GM12891 (cell line): Measurements from ENCODE around the gene ARHGAP24.
A peak's percentile ranks its signal among the peaks of the same experiment; 100 is the strongest.

Experiments
- DNase-seq: peaks from one replicate; pipeline ENCODE4 v3.0.0; 2011; ENCODE audit warnings: low spot score; ENCODE audit not compliant: insufficient read length
- FAIRE-seq: peaks from 2 replicates; lab custom pipeline; 2011; peaks lifted over from hg19 to GRCh38; lab: Jason Lieb, UNC
- PAX5 ChIP-seq: IDR thresholded peaks from 2 replicates; pipeline ENCODE4 v1.6.1; 2011; ENCODE audit warnings: low read length, moderate library complexity, mild to moderate bottlenecking; ENCODE audit not compliant: insufficient read depth, severe bottlenecking
- POLR2A ChIP-seq: IDR thresholded peaks from 2 replicates; pipeline ENCODE4 v1.6.1; 2011; ENCODE audit warnings: low read depth, low read length, control low read depth
- POLR2AphosphoS5 ChIP-seq: IDR thresholded peaks from 2 replicates; pipeline ENCODE4 v1.6.1; 2011; ENCODE audit warnings: low read depth, low read length, control low read depth
- POU2F2 ChIP-seq: IDR thresholded peaks from 2 replicates; pipeline ENCODE4 v1.6.1; 2011; ENCODE audit warnings: low read depth, mild to moderate bottlenecking, control low read depth, low read length, moderate library complexity
- SPI1 ChIP-seq: IDR thresholded peaks from 2 replicates; pipeline ENCODE4 v1.6.1; 2011; ENCODE audit warnings: low read depth, low read length, control low read depth
- TAF1 ChIP-seq: IDR thresholded peaks from 2 replicates; pipeline ENCODE4 v1.6.1; 2011; ENCODE audit warnings: low read depth, low read length, control low read depth

The ARHGAP24 gene

GRCh38 chr4:85715991-85716737 is 241.2 kb downstream of the ARHGAP24 start:
- FAIRE-seq (no peak), DNase-seq (no peak)
- TF ChIP-seq POLR2A (no peak), TAF1 (no peak), POLR2AphosphoS5 (no peak), PAX5 (no peak), POU2F2 (no peak), SPI1 (no peak)

- TF ChIP-seq POLR2A (no peak), SPI1 (no peak), POLR2AphosphoS5 (no peak), POU2F2 (no peak), TAF1 (no peak), PAX5 (no peak)
- no peak for DNase-seq
- no peak for FAIRE-seq
These were observed 242.4 kb downstream of the ARHGAP24 start for GRCh38 chr4:85717351-85717750.

GRCh38 chr4:85717847-85718246 is 242.9 kb downstream of the ARHGAP24 start:
- TF ChIP-seq POU2F2: no peak
- no peak for TF ChIP-seq POLR2A
- no peak for TF ChIP-seq TAF1
- TF ChIP-seq POLR2AphosphoS5: no peak
- FAIRE-seq: no peak
- no peak for DNase-seq

GRCh38 chr4:85720735-85721134 is 245.8 kb downstream of the ARHGAP24 start:
- TF ChIP-seq POU2F2 (no peak), TAF1 (no peak), PAX5 (no peak), SPI1 (no peak), POLR2A (no peak), POLR2AphosphoS5 (no peak)
- DNase-seq (no peak), FAIRE-seq (no peak)

GRCh38 chr4:85722401-85722800 is 247.5 kb downstream of the ARHGAP24 start:
- TF ChIP-seq TAF1: no peak
- no peak for TF ChIP-seq POU2F2
- no peak for TF ChIP-seq PAX5
- no peak for TF ChIP-seq POLR2AphosphoS5
- TF ChIP-seq POLR2A: no peak
- no peak for TF ChIP-seq SPI1
- FAIRE-seq: no peak
- no peak for DNase-seq

GRCh38 chr4:85722807-85723206 is 247.9 kb downstream of the ARHGAP24 start:
- no peak for FAIRE-seq
- no peak for DNase-seq
- TF ChIP-seq POLR2AphosphoS5 (no peak), POU2F2 (no peak), PAX5 (no peak), TAF1 (no peak), POLR2A (no peak), SPI1 (no peak)

GRCh38 chr4:85724791-85725563 is 250.0 kb downstream of the ARHGAP24 start:
- TF ChIP-seq TAF1 (no peak), POLR2A (no peak), SPI1 (no peak), POU2F2 (no peak), PAX5 (no peak), POLR2AphosphoS5 (no peak)
- FAIRE-seq (no peak), DNase-seq (no peak)

- FAIRE-seq: peak; percentile 91
- DNase-seq: no peak
- TF ChIP-seq SPI1 (peak; percentile 100), POU2F2 (no peak), TAF1 (no peak)
These were observed 250.8 kb downstream of the ARHGAP24 start for GRCh38 chr4:85725721-85726170.

- DNase-seq: no peak
- FAIRE-seq: no peak
- TF ChIP-seq PAX5 (no peak), POLR2AphosphoS5 (no peak), SPI1 (no peak), TAF1 (no peak), POLR2A (no peak), POU2F2 (no peak)
These were observed 251.6 kb downstream of the ARHGAP24 start for GRCh38 chr4:85726555-85726954.

- FAIRE-seq: no peak
- DNase-seq: no peak
- TF ChIP-seq POLR2AphosphoS5 (no peak), TAF1 (no peak), POU2F2 (no peak), SPI1 (no peak), POLR2A (no peak), PAX5 (no peak)
These were observed 253.5 kb downstream of the ARHGAP24 start for GRCh38 chr4:85728464-85728863.
